Prostate gland (tissue), 2 donors: ENCODE measurements around the gene ZC3H7A.

Experiments used
- POLR2A ChIP-seq: fragments of 450-650 bp; IDR thresholded peaks from one replicate; pipeline ENCODE4 v1.6.1; 2016; ENCODE audit warnings: antibody characterized with exemption, mild to moderate bottlenecking
- POLR2AphosphoS5 ChIP-seq: sonication (generic); formaldehyde crosslinking; IDR thresholded peaks from one replicate; pipeline ENCODE4 v1.6.1; 2017; ENCODE audit warnings: antibody characterized with exemption
- TF ChIP-seq, protein P1 (sequence below), 4 experiments: fragments of 200-600 bp in 2 of 4; fragments of 450-650 bp in 2 of 4; sonication (generic) in 2 of 4; IDR thresholded peaks; 1 replicate in 3 of 4; 2 replicates in 1 of 4; pipeline ENCODE4 v1.5.1; 2016 to 2019; ENCODE audit warnings: antibody characterized with exemption in 4 of 4, mild to moderate bottlenecking in 2 of 4, moderate library complexity in 2 of 4

- TF ChIP-seq, protein P1, sequence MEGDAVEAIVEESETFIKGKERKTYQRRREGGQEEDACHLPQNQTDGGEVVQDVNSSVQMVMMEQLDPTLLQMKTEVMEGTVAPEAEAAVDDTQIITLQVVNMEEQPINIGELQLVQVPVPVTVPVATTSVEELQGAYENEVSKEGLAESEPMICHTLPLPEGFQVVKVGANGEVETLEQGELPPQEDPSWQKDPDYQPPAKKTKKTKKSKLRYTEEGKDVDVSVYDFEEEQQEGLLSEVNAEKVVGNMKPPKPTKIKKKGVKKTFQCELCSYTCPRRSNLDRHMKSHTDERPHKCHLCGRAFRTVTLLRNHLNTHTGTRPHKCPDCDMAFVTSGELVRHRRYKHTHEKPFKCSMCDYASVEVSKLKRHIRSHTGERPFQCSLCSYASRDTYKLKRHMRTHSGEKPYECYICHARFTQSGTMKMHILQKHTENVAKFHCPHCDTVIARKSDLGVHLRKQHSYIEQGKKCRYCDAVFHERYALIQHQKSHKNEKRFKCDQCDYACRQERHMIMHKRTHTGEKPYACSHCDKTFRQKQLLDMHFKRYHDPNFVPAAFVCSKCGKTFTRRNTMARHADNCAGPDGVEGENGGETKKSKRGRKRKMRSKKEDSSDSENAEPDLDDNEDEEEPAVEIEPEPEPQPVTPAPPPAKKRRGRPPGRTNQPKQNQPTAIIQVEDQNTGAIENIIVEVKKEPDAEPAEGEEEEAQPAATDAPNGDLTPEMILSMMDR (IDR thresholded peaks at IDR 0.05) = no peak
- TF ChIP-seq POLR2A (no peak), POLR2AphosphoS5 (no peak)
Measured at GRCh38 chr16:11784038-11784369, 13.1 kb downstream of the ZC3H7A start.
